Smooth muscle cell (in vitro differentiated cells): ENCODE results near the gene LHX8. TPM values are rescaled to one million over a fixed set of nuclear protein-coding genes. Genes with fewer than 3 reads are reported as not detected.
"Not testable (repeated sequence)": the region's sequence is repeated elsewhere in the genome, so short reads cannot be mapped to it uniquely, and the experiment has no call there.

Experiments
- DNase-seq: peaks from one replicate; lab custom pipeline; 2025; ENCODE audit not compliant: unreplicated experiment; lab: John Stamatoyannopoulos, UW
- H2AFZ ChIP-seq: fragments of 200-600 bp; sonication (generic); 2 replicates; pipeline ENCODE4 v1.6.0; 2016; ENCODE audit warnings: antibody characterized with exemption, low read depth, mild to moderate bottlenecking
- H3F3A ChIP-seq: fragments of 200-600 bp; sonication (generic); 2 replicates; pipeline ENCODE4 v1.6.0; 2017; ENCODE audit warnings: antibody characterized with exemption, low read depth
- H3K27ac ChIP-seq: fragments of 200-600 bp; sonication (generic); 2 replicates; pipeline ENCODE4 v1.5.1; 2016; ENCODE audit warnings: low read depth, mild to moderate bottlenecking
- H3K27me3 ChIP-seq: fragments of 200-600 bp; sonication (generic); 2 replicates; pipeline ENCODE4 v1.6.1; 2016; ENCODE audit warnings: low read depth, mild to moderate bottlenecking
- H3K36me3 ChIP-seq: fragments of 200-600 bp; sonication (generic); 2 replicates; pipeline ENCODE4 v1.5.1; 2016; ENCODE audit warnings: low read depth
- H3K4me1 ChIP-seq: fragments of 200-600 bp; sonication (generic); 2 replicates; pipeline ENCODE4 v1.5.1; 2016; ENCODE audit warnings: low read depth
- H3K4me2 ChIP-seq: fragments of 200-600 bp; sonication (generic); 2 replicates; pipeline ENCODE4 v1.6.0; 2016; ENCODE audit warnings: mild to moderate bottlenecking
- H3K4me3 ChIP-seq: fragments of 200-600 bp; sonication (generic); 2 replicates; pipeline ENCODE4 v1.5.1; 2016; ENCODE audit warnings: mild to moderate bottlenecking
- H3K79me2 ChIP-seq: fragments of 200-600 bp; sonication (generic); 2 replicates; pipeline ENCODE4 v1.6.0; 2016; ENCODE audit warnings: low read depth, mild to moderate bottlenecking
- H3K9ac ChIP-seq: fragments of 200-600 bp; sonication (generic); 2 replicates; pipeline ENCODE4 v1.6.0; 2016; ENCODE audit warnings: low read depth
- H3K9me3 ChIP-seq: fragments of 200-600 bp; sonication (generic); replicated peaks from 2 replicates; pipeline ENCODE4 v1.5.1; 2016; ENCODE audit warnings: low read depth
- H4K20me1 ChIP-seq: fragments of 200-600 bp; sonication (generic); 2 replicates; pipeline ENCODE4 v1.6.0; 2016; ENCODE audit warnings: low read depth
- WGBS: methylation state at CpG from one replicate; pipeline ENCODE4 v1.1.7; 2016; ENCODE audit warnings: low lambda C conversion rate; 5-methylcytosine and 5-hydroxymethylcytosine counted together
- polyA plus RNA-seq: library from polyadenylated mRNA; unstranded; fragments of >200 nt; fragmentation: Nextera tagmentation; extraction: Ambion mirVana; gene quantifications from 2 replicates; pipeline ENCODE4 v1.2.1, GENCODE V29; 2016
- total RNA-seq: library from RNA; depleted of rRNA; stranded (reverse); fragments of >200 nt; gene quantifications from 2 replicates; pipeline ENCODE4 v1.2.3, GENCODE V29; 2014
- TF ChIP-seq, protein P1 (sequence below): fragments of 200-600 bp; sonication (generic); IDR thresholded peaks from 2 replicates; pipeline ENCODE4 v1.5.1; 2017; ENCODE audit warnings: borderline replicate concordance, mild to moderate bottlenecking, antibody characterized with exemption; ENCODE audit not compliant: insufficient read depth, poor library complexity, severe bottlenecking

Gene LHX8
- total and polyA plus RNA-seq, 2 experiments from 2014 or later, result not detected

DNA sequence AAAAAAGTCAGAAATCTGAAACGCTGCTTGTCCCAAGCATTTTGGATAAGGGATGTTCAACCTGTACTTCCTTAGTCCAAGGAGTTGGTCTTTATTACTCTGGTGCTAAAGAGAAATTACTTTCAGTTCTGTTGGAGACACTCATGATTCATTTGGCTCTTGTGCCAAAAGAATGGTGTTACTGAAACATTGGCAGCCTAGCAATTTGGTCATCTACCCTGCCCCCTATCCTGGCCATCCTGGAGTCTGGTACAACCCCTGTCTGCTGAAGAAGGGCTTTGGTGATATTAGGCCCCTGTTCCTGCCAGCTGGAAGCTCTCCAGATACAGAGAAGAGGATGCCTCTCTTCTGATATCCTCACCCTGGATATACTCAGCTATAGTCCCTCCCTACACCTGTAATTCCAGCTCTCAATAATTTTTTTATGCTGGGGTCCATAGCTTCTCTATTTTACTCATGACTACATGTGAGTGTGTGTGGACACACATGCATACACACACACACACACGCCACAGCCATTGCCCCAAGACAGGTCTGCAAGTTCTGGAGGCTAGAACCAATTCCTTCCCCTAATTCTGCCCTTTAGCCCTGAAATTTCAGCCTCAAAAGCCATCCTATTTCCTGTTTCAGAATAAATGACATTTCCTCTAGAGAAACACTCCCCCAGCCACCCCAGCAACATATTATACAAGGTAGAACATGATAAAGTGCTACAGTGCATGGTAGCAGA is 40.0 kb downstream of the LHX8 start:
- H3K27me3 ChIP-seq, result no peaks in the 10 kb centered on the region
- peaks cover 3% of the 10 kb centered on the region for H3K9me3 ChIP-seq
- no peaks in the 10 kb centered on the region for H3K36me3 ChIP-seq
- no peaks in the 10 kb centered on the region for H3K79me2 ChIP-seq
- no peak overlapping the region for H3K4me2 ChIP-seq
- H2AFZ ChIP-seq, result no peak overlapping the region
- H3K9ac ChIP-seq, result no peak overlapping the region
- TF ChIP-seq, protein P1, sequence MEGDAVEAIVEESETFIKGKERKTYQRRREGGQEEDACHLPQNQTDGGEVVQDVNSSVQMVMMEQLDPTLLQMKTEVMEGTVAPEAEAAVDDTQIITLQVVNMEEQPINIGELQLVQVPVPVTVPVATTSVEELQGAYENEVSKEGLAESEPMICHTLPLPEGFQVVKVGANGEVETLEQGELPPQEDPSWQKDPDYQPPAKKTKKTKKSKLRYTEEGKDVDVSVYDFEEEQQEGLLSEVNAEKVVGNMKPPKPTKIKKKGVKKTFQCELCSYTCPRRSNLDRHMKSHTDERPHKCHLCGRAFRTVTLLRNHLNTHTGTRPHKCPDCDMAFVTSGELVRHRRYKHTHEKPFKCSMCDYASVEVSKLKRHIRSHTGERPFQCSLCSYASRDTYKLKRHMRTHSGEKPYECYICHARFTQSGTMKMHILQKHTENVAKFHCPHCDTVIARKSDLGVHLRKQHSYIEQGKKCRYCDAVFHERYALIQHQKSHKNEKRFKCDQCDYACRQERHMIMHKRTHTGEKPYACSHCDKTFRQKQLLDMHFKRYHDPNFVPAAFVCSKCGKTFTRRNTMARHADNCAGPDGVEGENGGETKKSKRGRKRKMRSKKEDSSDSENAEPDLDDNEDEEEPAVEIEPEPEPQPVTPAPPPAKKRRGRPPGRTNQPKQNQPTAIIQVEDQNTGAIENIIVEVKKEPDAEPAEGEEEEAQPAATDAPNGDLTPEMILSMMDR, result no peak
- H3K27ac ChIP-seq, result no peak overlapping the region
- no peaks in the 10 kb centered on the region for H3F3A ChIP-seq
- WGBS, result 87% methylated on average over 2 of the region's 2 CpGs
- no peak for DNase-seq
- no peaks in the 10 kb centered on the region for H3K4me1 ChIP-seq
- H3K4me3 ChIP-seq, result no peak overlapping the region
- H4K20me1 ChIP-seq, result no peaks in the 10 kb centered on the region

- not testable (repeated sequence) for H3K9me3 ChIP-seq, H3K79me2 ChIP-seq, H3K36me3 ChIP-seq, H3F3A ChIP-seq, H3K27ac ChIP-seq, H4K20me1 ChIP-seq, H3K27me3 ChIP-seq, H3K9ac ChIP-seq, H3K4me2 ChIP-seq, DNase-seq, H3K4me3 ChIP-seq, H3K4me1 ChIP-seq, H2AFZ ChIP-seq
- WGBS, result 90% methylated on average over 13 of the region's 13 CpGs
Measured at GRCh38 chr1:75181214-75181955, 47.2 kb downstream of the LHX8 start.

GRCh38 chr1:75188892-75189291 is 54.7 kb downstream of the LHX8 start:
- peak overlapping the region; percentile 42 for H3K4me2 ChIP-seq
- WGBS, result 9% methylated on average over 1 of the region's 1 CpG

GRCh38 chr1:75198163-75198562 is 64.0 kb downstream of the LHX8 start:
- Histone ChIP-seq H3K36me3 (no peaks in the 10 kb centered on the region), H2AFZ (no peak overlapping the region), H3K9me3 (no peaks in the 10 kb centered on the region), H3K4me2 (no peak overlapping the region), H3K9ac (no peak overlapping the region), H3F3A (no peaks in the 10 kb centered on the region), H3K27me3 (peaks cover 17% of the 10 kb centered on the region), H3K27ac (no peak overlapping the region), H3K4me3 (no peak overlapping the region), H3K4me1 (no peaks in the 10 kb centered on the region), H4K20me1 (no peaks in the 10 kb centered on the region), H3K79me2 (no peaks in the 10 kb centered on the region)
- 83% methylated on average over 1 of the region's 1 CpG for WGBS
- no peak for DNase-seq
- TF ChIP-seq, protein P1, result no peak

More at GRCh38 chr1:75188892-75189291, 54.7 kb downstream of the LHX8 start:
- H3K9ac ChIP-seq, result no peak overlapping the region
- no peaks in the 10 kb centered on the region for H3K9me3 ChIP-seq
- no peak overlapping the region for H3K27ac ChIP-seq
- H4K20me1 ChIP-seq, result no peaks in the 10 kb centered on the region
- H3K4me1 ChIP-seq, result no peaks in the 10 kb centered on the region
- peaks cover 11% of the 10 kb centered on the region for H3K27me3 ChIP-seq
- no peak for DNase-seq
- TF ChIP-seq, protein P1, result no peak
- no peaks in the 10 kb centered on the region for H3K36me3 ChIP-seq
- no peak overlapping the region for H2AFZ ChIP-seq
- H3F3A ChIP-seq, result no peaks in the 10 kb centered on the region
- no peak overlapping the region for H3K4me3 ChIP-seq
- no peaks in the 10 kb centered on the region for H3K79me2 ChIP-seq
